Activated effector memory CD4-positive, alpha-beta T cell treated with anti-CD3 and anti-CD28 coated beads, Interleukin-2, amount 50 U/mL, for 16 hours (primary cell): ENCODE data around the gene EFNB1.

Experiments used
- DNase-seq: peaks from one replicate; pipeline ENCODE4 v3.0.0-alpha.2; 2020

Gene EFNB1

DNA sequence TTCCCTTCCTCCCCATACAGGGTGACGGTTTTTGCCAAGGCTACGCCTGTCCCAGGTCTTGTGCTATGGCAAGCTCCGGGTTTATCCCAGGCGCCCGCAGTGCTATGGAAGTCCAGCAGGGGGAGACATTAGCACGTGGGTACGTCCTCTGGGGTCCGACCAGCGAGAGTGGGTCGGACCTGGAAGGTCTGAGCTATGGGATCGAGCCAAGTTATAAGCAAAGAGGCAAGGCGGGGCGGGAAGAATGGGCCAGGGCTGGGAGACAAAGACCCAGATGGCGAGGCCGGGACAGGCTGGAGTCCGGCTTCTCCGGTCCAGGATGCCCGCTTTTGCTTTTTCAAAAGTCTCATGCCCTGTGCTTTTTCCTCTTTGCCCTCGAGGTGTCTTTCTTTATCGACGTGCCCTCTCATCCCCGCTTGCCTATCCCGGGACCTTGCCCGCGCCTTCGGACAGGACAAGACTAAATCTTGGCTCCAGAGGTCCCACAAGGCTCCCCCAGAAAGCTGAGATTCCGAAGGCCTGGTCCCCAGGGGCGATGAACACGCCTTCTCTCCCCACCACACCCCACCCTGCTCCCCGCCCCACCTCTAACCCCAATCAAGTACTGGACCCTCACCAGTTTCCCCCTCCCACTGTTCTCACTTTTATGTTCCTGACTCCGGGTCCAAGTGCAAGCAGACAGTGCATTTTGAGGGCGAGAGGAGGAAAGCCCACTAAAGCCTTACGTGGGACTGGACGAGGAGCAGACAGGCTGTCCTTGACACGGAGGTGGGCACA lies 785 bp upstream of the EFNB1 start:
- DNase-seq = peak; percentile 91

DNA sequence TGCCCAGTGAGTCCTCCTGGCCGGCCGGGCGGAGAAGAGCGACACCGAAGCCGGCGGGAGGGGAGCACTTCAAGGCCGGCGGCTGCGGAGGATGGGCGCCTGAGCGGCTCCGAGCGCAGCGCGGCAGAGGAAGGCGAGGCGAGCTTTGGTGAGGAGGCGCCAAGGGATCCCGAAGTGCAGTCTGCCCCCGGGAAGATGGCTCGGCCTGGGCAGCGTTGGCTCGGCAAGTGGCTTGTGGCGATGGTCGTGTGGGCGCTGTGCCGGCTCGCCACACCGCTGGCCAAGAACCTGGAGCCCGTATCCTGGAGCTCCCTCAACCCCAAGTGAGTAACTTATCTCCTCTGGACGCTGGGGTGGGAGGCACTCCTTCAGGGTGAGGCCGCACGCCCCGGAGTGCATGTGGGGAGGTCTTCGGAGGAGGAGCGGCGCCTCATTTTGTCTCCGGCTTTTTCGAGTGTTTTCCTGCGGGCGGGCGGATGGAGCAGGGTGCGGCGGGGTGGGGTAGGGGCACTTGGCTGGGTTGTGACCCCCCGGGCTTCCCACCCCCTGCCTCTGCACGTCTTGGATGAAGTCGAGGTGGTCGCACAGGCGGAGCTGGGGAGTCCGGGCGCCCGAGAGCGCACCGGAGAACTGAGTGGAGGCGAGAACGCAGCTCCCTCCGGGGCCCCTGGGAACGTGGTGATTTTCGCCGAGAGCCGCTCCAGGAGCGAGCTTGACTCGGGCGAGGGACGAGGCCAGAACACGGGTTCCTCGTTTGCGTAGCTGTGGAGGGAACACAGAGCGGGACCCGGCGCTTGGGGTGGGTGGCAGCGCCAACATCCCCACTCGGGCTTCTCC lies 979 bp downstream of the EFNB1 start:
- DNase-seq = peak; percentile 63

DNA sequence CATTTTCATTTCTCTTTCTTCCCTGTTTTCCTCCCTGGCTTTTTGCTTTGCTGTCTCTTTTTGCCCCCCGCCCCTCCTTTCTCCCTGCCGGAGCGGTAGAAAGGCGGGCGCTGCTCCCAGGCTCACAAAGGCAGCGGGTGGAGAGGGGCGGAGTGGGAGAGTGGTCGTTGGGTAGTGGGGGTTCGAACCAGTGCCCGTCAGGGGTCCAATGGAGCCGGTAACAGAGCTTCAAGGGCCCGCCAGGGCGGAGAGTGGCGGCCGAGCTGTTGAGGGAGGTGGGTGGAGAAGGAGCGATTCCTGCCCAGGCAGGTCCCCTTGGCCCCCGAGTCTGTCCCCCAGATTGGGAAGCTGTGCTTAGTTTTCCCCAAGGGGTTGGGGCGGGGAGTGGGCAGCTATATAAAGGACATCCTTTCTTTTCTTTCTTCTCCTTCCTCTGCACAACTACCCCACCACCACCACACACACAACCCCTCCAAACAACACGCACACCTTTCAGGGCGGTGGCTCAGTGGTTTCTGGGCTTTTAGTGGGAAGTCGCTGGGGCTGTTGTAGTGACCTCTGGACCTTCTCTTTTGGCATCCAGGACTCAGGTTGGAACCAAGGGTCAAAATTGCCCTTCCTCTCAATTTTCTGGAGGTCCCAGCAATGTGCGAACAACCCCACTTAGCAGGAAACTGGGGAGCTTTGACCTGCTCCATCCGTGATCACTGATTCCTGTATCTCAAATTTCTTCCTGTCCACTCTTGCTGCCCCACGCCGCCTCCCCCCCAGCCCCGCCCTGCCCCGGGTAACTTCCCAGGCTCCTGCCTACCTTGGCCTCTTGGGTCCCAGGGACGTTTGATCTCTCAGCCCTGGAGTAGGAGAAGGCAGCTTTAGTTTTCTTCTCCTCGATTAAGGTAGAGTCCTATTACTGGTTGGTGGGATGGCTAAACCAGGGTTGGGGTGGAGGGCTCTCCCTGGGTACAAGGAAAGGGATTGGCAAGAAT lies 1.9 kb downstream of the EFNB1 start:
- DNase-seq = no peak

DNA sequence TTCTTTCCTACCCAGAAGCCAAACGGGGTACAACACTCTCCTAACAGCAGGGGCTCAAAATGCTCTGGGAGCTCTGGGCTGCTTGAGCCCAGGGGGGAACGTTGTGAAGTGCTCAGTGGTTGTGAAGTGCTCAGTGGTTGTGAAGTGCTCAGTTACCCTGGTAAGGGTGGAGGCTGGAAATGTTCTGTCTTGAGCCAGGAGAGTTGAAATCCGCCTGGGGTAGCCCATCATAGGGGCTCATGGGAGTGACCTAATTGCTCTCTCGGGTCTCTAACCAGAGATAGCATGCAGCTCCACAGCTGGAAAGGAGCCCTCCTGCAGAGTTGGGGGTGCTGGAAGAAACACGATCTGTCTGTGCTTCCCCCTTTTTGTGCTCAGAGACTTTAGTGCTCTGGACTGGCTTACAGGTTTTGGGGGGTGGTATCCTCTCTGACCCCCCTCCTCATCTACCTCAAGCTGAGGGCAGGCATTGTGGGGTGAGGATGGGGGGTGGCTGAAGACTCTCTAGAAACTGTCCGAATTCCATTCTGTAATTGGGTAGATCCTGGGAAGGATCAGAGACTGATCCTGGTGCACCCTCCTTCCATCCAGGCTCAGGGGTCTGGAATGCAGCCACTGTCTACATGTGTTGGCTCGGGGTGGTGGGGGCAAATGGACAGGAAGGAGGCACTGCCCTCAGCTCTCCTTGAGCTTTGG lies 2.7 kb downstream of the EFNB1 start:
- DNase-seq = no peak

DNA sequence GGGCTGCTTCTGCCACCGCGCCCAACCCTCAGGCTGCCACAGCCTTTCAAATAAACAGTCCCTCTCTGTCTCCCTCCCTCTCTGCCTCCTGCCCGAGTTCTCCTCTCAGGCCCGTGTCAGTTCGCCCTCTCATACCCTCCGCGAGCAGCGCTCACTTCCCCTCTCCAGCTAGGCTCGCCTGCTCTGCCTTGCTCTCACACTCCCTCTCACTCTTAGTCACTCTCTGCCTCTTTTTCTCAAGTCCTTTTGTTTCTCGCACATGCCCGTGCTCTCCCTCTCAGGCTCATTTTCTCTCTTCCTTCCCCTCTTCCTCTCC lies 3.2 kb downstream of the EFNB1 start:
- no peak for DNase-seq

DNA sequence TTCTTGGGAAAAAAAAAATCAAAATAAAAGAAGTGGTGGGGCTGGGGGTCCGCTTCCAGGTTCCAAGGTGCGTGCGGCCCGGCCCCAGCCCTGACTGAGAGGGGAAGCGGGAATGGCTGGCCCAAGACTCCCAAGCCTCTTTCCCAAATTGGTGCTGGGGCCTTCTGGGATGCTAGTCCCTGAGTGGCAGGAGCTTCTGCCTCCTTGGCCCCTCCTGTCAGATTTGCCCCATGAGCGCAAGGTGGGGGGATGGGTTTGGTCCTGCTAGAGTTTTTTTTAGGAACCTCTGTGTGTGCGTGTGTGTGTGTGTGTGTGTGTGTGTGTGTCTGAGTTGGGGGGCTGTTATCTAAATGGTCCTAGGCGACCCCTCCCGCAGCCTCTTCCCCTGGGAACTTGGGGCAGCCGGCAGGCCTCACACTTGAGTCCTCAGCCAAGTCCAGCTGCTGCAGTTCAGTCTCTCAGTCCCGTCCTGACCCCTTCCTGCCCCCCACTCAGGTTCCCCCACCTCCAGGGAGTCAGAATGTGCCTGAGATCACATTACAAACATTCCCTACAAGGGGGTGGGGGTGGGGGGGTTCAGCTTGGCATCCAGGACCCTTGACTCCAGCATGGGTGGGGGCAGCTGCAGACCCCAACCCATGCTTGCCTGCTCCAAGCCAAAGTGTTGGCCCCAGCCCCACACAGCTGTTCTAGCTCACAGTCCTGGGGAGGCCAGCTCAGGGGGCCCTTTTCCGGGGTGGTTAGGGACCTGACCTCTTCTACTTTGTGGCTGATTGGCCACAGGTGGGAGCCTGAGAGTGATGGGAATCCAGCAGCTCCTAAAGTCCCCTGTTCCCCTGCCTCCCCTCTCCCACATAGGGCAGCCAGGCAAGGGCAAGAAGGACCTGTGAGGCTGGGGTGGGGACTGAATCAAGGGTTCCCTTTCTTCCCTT lies 4.0 kb downstream of the EFNB1 start:
- no peak for DNase-seq

DNA sequence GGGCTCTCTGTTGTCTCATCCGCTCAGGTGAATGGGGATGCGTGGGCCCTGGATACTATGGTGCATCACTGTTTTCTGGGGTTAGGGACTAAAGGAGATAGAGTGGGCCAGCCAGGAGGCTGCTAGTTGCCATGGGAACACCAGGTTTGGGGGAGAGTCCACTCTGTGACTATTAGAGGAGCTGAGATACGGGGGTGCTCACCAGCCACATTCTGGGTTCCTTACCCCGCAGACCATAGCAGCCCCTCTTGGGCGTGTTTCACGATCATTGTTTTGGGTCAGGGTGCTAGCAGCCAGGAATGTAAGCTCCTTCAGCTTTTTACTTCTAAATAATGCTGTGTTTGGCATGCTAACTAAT lies 4.6 kb downstream of the EFNB1 start:
- no peak for DNase-seq

DNA sequence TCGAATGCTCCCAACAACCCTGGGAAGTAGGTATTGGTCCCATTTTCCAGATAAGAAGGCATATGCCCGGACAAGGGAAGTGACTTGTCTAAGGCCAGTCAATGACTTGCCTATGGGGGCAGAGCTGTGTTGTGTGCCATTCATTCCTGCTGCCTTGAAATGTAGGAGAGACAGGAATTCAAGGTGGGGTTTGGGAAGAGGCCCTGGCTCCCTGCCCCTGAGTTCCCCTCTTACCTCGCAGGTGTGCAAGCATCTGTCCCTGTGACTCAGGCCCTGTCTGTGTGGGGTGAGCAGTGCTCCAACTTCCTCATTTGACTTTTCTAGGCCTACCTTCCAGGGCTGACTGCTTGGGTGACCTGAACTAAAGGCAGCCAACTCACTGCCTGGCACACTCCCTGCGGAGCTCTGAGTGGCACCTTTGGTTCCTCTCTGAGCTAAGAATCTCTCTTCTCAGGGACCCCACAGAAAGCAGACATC lies 5.1 kb downstream of the EFNB1 start:
- no peak for DNase-seq

DNA sequence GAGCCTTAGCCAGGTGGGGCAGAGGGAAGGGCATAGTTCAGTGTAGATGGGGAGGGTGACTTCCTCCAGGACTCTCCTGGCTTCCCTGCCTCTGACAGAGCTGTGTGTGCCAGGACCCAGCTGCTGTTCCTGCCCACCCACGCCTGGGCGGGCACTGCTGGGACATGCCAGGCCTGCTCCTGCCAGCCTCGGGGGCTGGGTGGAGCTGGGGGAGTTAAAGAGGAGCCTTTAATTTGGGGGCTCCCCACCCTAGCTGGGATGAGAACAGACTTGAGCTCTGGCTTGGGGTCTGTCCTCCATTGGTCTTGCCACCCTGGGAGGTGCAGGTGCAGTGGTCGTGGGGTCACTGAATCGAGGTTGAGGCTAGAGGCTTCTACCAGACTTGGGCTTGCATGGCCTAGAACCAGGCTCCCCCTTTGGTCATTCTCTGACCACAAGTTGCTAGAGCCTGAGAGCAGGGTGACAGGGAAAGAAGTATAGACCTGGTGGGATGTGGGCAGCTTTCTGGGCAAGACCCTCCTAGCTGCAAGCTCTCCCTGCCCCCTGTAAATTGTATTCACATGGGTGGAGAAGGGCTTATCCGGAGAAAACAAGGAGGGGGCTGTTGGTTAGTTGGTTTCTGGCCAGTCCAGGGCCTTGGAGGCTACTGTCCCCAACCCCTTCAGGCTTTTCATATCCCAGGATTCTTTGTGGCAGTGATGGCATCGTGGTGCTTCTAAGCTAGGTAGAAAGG lies 5.7 kb downstream of the EFNB1 start:
- no peak for DNase-seq

DNA sequence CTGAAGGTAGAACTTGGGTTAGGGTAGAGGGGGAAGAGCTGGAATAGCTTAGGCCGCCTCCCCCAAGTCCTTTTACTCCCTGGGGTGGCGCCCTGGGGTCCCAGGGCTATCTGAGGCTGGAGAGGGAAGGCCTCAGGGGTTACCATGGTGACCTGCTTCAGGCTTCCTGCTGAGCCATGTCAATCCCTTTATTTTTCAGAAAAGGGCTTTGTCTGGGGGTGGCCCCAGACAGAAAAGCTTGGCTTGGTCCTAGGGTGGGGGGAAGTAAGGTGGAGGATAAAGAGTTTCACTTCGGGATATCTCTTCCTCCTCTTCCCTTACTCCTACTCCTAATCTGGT lies 6.3 kb downstream of the EFNB1 start:
- no peak for DNase-seq

DNA sequence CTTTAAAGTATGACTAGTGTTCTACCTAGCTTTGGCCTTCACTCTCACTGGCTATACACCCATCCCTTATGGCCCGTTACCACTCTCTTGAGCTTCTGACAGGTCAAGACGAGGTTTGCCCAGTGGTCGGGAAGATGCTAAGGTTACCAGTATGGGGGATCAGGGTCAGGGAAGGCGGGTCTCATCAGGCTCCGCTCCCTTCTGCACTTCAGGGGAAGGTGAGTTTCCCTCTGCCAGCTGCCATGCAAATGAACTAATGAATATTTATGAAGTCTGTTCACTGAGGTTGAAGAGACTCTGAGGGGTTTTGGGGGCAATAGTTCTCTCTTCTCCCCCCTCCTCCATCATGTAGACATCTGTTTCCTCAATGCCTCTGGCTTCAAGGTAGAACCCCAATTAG lies 6.6 kb downstream of the EFNB1 start:
- DNase-seq = no peak

DNA sequence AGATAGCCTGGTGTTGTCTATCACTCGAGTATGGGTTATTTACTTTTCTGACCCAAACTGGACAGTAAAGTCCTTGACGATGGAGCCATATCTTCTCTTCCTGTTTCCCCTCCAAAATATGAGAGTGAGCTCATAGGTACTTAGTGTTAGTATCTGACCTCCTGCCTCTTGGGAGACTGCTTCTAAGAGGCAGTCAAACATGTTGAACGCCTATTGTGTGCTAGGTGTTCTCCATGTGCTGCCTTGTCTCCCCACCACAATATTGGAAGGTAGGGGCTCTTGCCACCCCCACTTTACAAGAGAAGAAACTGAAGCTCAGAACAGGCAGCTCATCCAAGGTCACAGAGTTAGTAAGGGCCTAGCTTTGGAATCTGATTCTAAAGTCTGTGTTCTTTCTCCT lies 8.3 kb downstream of the EFNB1 start:
- DNase-seq = no peak

DNA sequence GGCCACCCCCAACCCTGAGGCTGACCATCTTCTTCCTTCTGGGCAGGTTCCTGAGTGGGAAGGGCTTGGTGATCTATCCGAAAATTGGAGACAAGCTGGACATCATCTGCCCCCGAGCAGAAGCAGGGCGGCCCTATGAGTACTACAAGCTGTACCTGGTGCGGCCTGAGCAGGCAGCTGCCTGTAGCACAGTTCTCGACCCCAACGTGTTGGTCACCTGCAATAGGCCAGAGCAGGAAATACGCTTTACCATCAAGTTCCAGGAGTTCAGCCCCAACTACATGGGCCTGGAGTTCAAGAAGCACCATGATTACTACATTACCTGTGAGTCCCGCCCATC lies 9.7 kb downstream of the EFNB1 start:
- no peak for DNase-seq

DNA sequence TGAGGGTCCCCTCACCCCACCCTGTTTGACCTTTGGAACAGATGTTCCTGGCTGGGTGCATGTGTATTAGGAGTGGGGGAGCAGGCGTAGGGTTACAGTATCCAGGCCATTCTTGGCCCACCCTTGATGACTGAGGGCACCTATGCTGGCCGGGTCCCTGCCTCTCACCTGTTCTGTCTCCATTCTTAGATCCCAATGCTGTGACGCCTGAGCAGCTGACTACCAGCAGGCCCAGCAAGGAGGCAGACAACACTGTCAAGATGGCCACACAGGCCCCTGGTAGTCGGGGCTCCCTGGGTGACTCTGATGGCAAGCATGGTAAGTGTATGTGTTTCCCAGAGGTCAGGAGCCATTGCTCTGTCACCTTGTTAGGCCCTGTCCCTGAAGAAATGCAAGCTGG lies 10.9 kb downstream of the EFNB1 start:
- no peak for DNase-seq

DNA sequence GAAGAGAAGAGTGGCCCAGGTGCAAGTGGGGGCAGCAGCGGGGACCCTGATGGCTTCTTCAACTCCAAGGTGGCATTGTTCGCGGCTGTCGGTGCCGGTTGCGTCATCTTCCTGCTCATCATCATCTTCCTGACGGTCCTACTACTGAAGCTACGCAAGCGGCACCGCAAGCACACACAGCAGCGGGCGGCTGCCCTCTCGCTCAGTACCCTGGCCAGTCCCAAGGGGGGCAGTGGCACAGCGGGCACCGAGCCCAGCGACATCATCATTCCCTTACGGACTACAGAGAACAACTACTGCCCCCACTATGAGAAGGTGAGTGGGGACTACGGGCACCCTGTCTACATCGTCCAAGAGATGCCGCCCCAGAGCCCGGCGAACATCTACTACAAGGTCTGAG lies 11.4 kb downstream of the EFNB1 start:
- no peak for DNase-seq

DNA sequence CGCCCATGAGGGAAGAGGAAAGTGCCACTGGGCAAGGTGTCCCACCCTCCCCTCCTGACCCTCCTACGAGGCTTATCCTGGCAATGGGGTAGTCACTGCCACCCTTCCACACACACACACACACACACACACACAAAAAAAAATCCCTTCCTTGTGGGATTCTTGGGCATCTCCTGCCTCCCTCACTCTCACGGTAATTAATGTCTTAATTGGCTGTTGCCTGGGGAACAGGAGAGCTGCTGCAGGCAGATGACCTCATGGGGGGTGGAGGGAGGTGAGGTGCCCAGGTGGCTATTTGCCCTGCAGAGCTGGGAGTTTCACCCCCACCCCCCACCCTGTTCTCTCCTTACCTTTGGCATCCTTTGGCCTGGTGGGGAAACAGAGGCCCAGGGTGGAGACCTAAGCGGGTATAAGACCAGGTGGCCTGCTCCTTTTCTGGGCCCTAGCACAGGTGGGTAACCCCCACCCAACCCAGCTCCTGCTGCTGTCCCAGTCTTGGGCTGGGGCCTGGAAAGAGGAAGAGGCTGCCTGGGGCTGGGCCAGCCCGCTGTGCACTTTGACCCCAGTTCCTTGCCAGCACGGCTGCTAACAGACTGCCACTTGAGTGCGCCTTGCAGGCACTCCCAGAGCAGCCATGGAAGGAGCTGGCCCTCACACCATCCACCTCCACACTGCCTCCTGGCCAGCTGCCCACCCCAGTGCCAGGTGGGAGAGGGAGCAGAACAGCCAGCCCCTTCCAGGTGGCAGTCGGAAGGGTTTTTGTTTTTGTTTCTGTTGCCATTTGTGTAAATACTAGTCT lies 12.6 kb downstream of the EFNB1 start:
- no peak for DNase-seq

DNA sequence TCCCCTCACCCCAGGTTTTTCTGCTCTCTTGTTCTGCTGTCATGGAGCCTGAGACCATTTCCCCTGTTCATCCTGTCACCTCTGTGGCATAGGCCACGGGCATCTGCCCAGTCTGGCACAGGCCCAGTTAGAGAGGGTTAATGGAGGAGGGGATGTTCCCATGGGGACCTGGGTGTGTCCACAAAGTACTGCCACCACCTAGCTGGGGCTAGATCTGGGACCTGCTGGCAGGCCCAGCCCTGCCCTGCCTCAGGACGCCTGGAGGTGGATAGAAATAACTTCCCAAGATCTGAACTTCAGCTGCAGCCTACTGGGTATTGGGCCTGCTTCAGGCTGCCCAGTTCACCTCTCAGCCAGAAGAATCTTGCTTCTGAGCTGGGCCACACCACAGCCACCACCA lies 13.5 kb downstream of the EFNB1 start:
- DNase-seq = no peak

DNA sequence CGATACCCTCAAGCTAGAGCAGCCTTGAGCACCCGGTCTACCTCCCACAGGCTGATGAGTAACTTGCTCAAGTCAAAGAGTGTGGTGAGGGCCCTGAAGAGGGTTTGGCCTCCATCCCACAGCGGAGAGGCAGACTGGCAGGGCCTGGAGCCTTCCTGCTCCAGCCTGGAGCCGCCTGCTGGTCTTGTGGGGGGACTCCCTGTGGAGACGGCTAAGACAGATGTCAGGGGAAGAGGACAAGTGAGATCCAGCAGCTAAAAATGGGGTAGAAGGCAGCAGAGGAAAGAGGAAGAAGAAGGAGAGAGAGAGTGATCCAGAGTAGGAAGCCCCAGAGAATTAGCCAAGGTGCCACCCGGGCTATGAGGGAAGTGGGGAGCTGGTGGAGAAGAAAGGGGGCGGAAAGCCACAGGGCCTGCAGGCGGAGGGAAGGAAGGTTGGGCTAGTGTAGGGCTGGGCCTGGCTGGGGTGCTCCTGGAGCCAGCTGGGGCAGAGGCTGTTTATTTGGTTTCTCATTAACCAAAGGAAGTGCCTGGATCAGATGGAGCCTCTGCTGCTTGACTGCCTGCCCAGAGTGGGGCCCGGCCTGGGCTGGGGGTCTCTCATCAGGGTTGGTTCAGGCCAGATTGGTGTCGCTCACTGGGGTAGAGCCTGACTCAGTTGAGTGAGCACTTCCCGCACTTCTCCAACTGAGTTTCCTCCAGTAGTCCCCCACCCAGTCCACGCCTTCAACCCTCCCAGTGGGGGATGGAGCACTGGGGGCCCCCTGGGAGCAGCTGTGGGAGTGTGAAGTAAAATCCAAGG lies 14.2 kb downstream of the EFNB1 start:
- DNase-seq = no peak

DNA sequence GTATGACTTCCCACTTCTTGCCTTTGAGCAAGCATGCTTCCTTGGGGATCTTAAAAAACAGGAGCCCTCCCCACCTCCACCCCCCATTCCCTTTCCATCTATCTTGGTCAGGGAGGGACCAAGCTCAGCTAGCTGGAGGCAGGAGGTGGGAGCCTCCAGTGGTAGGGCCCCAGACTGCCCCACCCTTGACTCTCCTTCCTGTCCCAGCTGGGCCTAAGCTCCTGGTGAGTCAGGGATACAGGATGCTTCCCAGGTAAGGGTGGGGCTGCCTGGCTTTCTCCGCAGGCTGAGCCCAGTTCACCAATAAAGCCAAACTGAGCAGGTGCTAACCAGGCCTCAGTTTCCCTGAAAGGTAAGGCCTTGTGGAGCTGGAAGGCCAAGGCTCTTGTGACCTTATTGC lies 15.2 kb downstream of the EFNB1 start:
- DNase-seq = no peak
